Bronchial epithelial cell (primary cell): ENCODE measurements around the gene MPC1L. TPM values are rescaled to one million over a fixed set of nuclear protein-coding genes. Genes with fewer than 3 reads are reported as not detected.

Experiments used
- DNase-seq: peaks from one replicate; pipeline ENCODE4 v3.0.0-alpha.2; 2010; ENCODE audit warnings: low read depth
- FAIRE-seq: peaks from 2 replicates; lab custom pipeline; 2011; peaks lifted over from hg19 to GRCh38; lab: Jason Lieb, UNC
- H3K27me3 ChIP-seq: 2 replicates; pipeline ENCODE4 v1.5.1; 2011; ENCODE audit warnings: low read length; ENCODE audit not compliant: control insufficient read depth, insufficient read depth
- H3K36me3 ChIP-seq: 2 replicates; pipeline ENCODE4 v1.5.1; 2011; ENCODE audit warnings: low read length; ENCODE audit not compliant: control insufficient read depth, insufficient read depth
- H3K4me3 ChIP-seq: 2 replicates; pipeline ENCODE4 v1.5.1; 2011; ENCODE audit warnings: mild to moderate bottlenecking, low read depth, low read length, control low read depth
- total RNA-seq: library from RNA; depleted of rRNA; stranded (reverse); fragments of >200 nt; gene quantifications from 2 replicates; pipeline ENCODE4 v1.2.1, GENCODE V29; 2014
- TF ChIP-seq, protein P1 (sequence below): IDR thresholded peaks from 2 replicates; pipeline ENCODE4 v1.5.1; 2011; ENCODE audit warnings: mild to moderate bottlenecking, moderate library complexity, low read length, control low read depth, inconsistent platforms; ENCODE audit not compliant: insufficient read depth, severe bottlenecking

The MPC1L gene
- total RNA-seq, 1 donor from 2014 or later = not detected

DNA sequence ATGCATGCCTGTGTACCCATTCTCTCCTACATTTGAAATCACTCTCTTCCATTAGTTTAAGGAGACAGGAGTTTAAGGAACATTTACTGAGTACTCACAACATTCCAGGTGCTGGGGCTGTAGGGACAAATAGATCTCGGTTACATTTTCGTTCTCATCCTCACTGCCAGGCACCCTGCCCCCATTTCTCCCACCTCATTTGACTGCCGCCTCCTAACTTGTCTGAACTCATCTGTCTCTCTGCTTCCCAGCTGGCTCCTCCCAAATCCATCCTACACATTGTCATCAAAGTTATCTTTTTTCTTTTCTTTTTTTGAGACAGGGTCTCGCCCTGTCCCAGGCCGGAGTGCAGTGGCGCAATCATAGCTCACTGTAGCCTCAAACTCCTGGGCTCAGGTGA is 19.8 kb upstream of the MPC1L start:
- DNase-seq (no peak), FAIRE-seq (no peak)
- TF ChIP-seq, protein P1, sequence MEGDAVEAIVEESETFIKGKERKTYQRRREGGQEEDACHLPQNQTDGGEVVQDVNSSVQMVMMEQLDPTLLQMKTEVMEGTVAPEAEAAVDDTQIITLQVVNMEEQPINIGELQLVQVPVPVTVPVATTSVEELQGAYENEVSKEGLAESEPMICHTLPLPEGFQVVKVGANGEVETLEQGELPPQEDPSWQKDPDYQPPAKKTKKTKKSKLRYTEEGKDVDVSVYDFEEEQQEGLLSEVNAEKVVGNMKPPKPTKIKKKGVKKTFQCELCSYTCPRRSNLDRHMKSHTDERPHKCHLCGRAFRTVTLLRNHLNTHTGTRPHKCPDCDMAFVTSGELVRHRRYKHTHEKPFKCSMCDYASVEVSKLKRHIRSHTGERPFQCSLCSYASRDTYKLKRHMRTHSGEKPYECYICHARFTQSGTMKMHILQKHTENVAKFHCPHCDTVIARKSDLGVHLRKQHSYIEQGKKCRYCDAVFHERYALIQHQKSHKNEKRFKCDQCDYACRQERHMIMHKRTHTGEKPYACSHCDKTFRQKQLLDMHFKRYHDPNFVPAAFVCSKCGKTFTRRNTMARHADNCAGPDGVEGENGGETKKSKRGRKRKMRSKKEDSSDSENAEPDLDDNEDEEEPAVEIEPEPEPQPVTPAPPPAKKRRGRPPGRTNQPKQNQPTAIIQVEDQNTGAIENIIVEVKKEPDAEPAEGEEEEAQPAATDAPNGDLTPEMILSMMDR = no peak
- H3K27me3 ChIP-seq = no peaks in the 10 kb centered on the region
- H3K4me3 ChIP-seq = no peak overlapping the region
- H3K36me3 ChIP-seq = peaks cover 1% of the 10 kb centered on the region

DNA sequence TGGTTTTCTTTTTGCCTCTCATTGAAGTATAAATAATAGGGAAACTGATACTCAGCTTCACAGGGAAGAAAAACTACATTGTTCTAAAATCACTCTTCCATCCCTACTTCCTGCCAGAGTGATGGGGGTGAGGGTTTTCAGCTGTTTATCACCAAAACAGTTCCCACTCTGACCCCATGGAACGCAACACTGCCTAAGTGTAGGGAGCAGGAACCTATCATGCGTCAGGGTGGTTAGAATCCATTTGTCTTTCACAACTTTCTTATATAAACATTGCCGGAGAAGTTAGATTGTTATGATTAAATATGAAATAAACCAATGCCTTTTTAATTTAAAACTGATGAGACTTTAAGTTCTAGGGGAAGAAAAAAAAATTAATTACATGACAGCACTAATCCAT is 15.8 kb upstream of the MPC1L start:
- no peak for DNase-seq
- no peaks in the 10 kb centered on the region for H3K36me3 ChIP-seq
- no peak overlapping the region for H3K4me3 ChIP-seq
- no peak for FAIRE-seq
- H3K27me3 ChIP-seq = no peaks in the 10 kb centered on the region
- TF ChIP-seq, protein P1 = no peak

DNA sequence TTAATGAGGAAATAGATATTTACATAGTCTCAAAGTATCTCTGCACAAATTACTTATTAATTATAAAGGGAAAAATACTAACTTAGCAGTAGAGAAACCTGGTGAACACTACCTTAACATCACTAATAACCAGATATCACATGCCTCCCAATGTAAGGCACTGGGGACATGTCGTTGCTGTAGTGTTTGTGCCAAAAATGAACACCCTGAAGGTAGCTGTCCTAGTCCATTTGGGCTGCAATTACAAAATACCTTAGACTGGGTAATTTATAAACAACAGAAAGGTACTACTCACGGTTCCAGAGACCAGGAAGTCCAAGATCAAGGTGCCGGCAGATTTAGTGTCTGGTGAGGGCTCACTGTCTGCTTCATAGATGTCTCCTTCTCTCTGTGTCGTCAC is 10.7 kb upstream of the MPC1L start:
- DNase-seq = no peak
- no peaks in the 10 kb centered on the region for H3K27me3 ChIP-seq
- TF ChIP-seq, protein P1 = no peak
- H3K4me3 ChIP-seq = no peak overlapping the region
- FAIRE-seq = no peak
- H3K36me3 ChIP-seq = no peaks in the 10 kb centered on the region

DNA sequence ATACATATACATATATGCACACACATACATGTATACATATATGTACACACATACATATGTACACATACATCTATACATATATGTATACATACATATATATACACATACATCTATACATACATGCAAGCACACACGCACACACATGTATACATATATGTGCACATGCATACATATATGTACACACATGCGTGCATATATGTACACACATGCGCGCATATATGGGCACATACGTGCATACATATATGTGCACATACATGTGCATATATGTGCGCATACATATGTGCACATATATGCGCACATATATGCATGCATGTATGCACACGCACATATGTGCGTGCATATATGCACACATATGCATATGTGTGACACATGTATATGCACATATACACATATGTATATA is 7.3 kb upstream of the MPC1L start:
- H3K4me3 ChIP-seq = no peak overlapping the region
- no peaks in the 10 kb centered on the region for H3K27me3 ChIP-seq
- no peaks in the 10 kb centered on the region for H3K36me3 ChIP-seq
- FAIRE-seq = no peak
- DNase-seq = no peak
- TF ChIP-seq, protein P1 = no peak

DNA sequence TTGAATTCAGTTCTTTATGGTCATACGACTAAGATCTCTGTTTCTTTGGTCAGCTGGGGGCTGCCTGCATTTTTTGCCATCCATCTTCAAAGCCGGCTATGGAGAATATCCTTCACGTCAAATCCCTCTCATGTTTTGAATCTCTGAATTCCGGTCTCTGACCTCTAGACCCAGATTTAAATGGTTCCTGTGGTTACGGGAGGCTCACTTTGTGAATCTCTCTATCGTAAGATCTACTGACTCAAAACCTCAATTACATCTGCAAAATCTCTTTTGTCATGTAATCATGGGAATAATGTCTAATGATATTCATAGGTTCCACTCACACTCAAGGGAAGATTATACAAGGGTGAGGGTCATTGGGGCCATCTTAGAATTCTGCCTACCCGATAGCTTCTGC is 5.7 kb upstream of the MPC1L start:
- FAIRE-seq (no peak), DNase-seq (no peak)
- TF ChIP-seq, protein P1 = no peak
- no peaks in the 10 kb centered on the region for H3K36me3 ChIP-seq
- no peaks in the 10 kb centered on the region for H3K27me3 ChIP-seq
- no peak overlapping the region for H3K4me3 ChIP-seq

DNA sequence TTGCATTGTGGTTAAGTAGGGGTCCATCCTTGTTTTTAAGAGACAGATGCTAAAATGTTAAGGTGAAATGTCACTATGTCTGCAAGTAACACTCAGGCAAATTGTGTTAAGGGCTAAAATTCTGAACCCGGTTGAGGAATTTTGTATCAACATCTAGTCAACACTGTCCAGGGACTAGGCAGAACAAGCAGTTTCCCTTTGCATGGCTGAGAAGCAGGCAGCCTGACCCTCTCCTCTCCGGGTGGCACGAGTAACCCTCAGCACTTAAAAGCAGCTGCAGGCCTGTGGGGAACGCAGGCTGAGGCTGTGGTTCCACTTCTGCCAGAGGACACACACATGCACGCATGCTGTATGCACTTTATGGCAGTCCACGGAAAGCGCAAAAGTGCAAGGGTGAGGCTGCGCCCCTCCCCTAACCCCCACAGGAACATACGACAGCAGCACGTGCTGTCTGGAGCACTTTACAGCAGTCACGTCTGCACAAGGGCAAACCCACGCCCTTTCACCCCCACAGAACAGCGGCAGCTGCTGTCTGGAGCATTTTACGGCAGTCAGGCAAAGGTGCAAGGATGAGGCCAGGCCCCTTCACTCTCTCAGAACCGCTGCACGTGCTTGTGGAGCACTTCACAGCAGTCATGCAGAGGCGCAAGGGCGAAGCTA is 619 bp upstream of the MPC1L start:
- no peaks in the 10 kb centered on the region for H3K27me3 ChIP-seq
- TF ChIP-seq, protein P1 = no peak
- no peak for FAIRE-seq
- DNase-seq = no peak
- no peak overlapping the region for H3K4me3 ChIP-seq
- H3K36me3 ChIP-seq = no peaks in the 10 kb centered on the region
